HEK293 (cell line): ENCODE data around the gene ENPEP.
A peak's percentile ranks its signal among the peaks of the same experiment; 100 is the strongest.

Source experiments
- CTCF ChIA-PET: fragments of 350-600 bp; formaldehyde crosslinking; extraction: SDS; loops from one replicate; lab custom pipeline; 2021; ENCODE audit warnings: antibody characterized with exemption; lab: Yijun Ruan, JAX
- POLR2A ChIA-PET: fragments of 300-600 bp; formaldehyde crosslinking; extraction: SDS; loops from one replicate; lab custom pipeline; 2020; ENCODE audit warnings: antibody characterized with exemption, inconsistent platforms; lab: Yijun Ruan, JAX
- H3K27ac ChIP-seq: fragments of 200-500 bp; sonication (Bioruptor generic); 2 replicates; pipeline ENCODE4 v1.5.1; 2014; ENCODE audit warnings: low read depth, low read length, control low read depth, inconsistent platforms; ENCODE audit errors: extremely low read depth
- H3K36me3 ChIP-seq, 2 experiments: fragments of 200-500 bp in 1 of 2; sonication (Bioruptor generic) in 1 of 2; 1 replicate in 1 of 2; 2 replicates in 1 of 2; pipeline ENCODE4 v1.5.1; 2014 to 2017; ENCODE audit warnings: inconsistent platforms in 2 of 2, low read length in 2 of 2; ENCODE audit not compliant: control insufficient read depth in 2 of 2, insufficient read depth in 1 of 2
- H3K4me1 ChIP-seq: fragments of 200-500 bp; sonication (Bioruptor generic); 2 replicates; pipeline ENCODE4 v1.5.1; 2014; ENCODE audit warnings: mild to moderate bottlenecking, low read length, inconsistent platforms; ENCODE audit not compliant: control insufficient read depth, insufficient read depth
- H3K4me3 ChIP-seq: 2 replicates; pipeline ENCODE4 v1.5.1; 2011; ENCODE audit warnings: low read depth, mild to moderate bottlenecking, control low read depth, low read length, moderate library complexity
- H3K9me3 ChIP-seq: fragments of 200-500 bp; sonication (Bioruptor generic); 2 replicates; pipeline ENCODE4 v1.5.1; 2014; ENCODE audit warnings: low read depth, low read length, inconsistent platforms; ENCODE audit not compliant: control insufficient read depth, insufficient read depth
- FEZF1 ChIP-seq: fragments of 450-650 bp; formaldehyde crosslinking; IDR thresholded peaks from 2 replicates; pipeline ENCODE4 v1.5.1; 2016; ENCODE audit warnings: missing biosample characterization, missing genetic modification characterization
- SP2 ChIP-seq: fragments of 450-650 bp; formaldehyde crosslinking; IDR thresholded peaks from 2 replicates; pipeline ENCODE4 v1.5.1; 2016; ENCODE audit warnings: missing biosample characterization, missing genetic modification characterization
- ZNF223 ChIP-seq: fragments of 450-650 bp; formaldehyde crosslinking; IDR thresholded peaks from 2 replicates; pipeline ENCODE4 v1.5.1; 2016; ENCODE audit warnings: missing biosample characterization, missing genetic modification characterization
- ZNF24 ChIP-seq: fragments of 450-650 bp; formaldehyde crosslinking; IDR thresholded peaks from 2 replicates; pipeline ENCODE4 v1.5.1; 2016; ENCODE audit warnings: missing biosample characterization, missing genetic modification characterization
- ZNF350 ChIP-seq: fragments of 450-650 bp; formaldehyde crosslinking; IDR thresholded peaks from 2 replicates; pipeline ENCODE4 v1.5.0; 2017; ENCODE audit warnings: missing biosample characterization, mild to moderate bottlenecking, missing genetic modification characterization
- ZNF394 ChIP-seq: fragments of 450-650 bp; formaldehyde crosslinking; IDR thresholded peaks from 2 replicates; pipeline ENCODE4 v1.5.1; 2016; ENCODE audit warnings: missing biosample characterization, missing genetic modification characterization, mild to moderate bottlenecking, moderate library complexity, borderline replicate concordance
- ZNF654 ChIP-seq: fragments of 450-650 bp; formaldehyde crosslinking; IDR thresholded peaks from 2 replicates; pipeline ENCODE4 v1.5.1; 2016; ENCODE audit warnings: low read depth, missing biosample characterization, missing genetic modification characterization
- ZNF791 ChIP-seq: fragments of 450-650 bp; formaldehyde crosslinking; IDR thresholded peaks from 2 replicates; pipeline ENCODE4 v1.5.1; 2016; ENCODE audit warnings: missing biosample characterization, missing genetic modification characterization
- ZNF843 ChIP-seq: fragments of 450-650 bp; formaldehyde crosslinking; IDR thresholded peaks from 2 replicates; pipeline ENCODE4 v1.5.1; 2016; ENCODE audit warnings: missing biosample characterization, missing genetic modification characterization
- ZSCAN30 ChIP-seq: fragments of 450-650 bp; IDR thresholded peaks from 2 replicates; pipeline ENCODE4 v1.5.1; 2018; ENCODE audit warnings: missing biosample characterization, mild to moderate bottlenecking, missing genetic modification characterization, moderate library complexity
- TF ChIP-seq, protein P1 (sequence below): fragments of 450-650 bp; formaldehyde crosslinking; IDR thresholded peaks from 2 replicates; pipeline ENCODE4 v1.5.1; 2016; ENCODE audit warnings: missing biosample characterization, missing genetic modification characterization
- TF ChIP-seq, protein P2 (sequence below): fragments of 450-650 bp; formaldehyde crosslinking; IDR thresholded peaks from 2 replicates; pipeline ENCODE4 v1.5.1; 2016; ENCODE audit warnings: missing biosample characterization, missing genetic modification characterization
- TF ChIP-seq, protein P3 (sequence below): fragments of 450-650 bp; formaldehyde crosslinking; IDR thresholded peaks from 2 replicates; pipeline ENCODE4 v1.5.1; 2017; ENCODE audit warnings: missing biosample characterization, missing genetic modification characterization
- TF ChIP-seq, protein P4 (sequence below): fragments of 450-650 bp; formaldehyde crosslinking; IDR thresholded peaks from 2 replicates; pipeline ENCODE4 v1.5.1; 2016; ENCODE audit warnings: missing biosample characterization, missing genetic modification characterization
- TF ChIP-seq, protein P5 (sequence below): fragments of 450-650 bp; formaldehyde crosslinking; IDR thresholded peaks from 2 replicates; pipeline ENCODE4 v1.5.1; 2016; ENCODE audit warnings: missing biosample characterization, missing genetic modification characterization
- TF ChIP-seq, protein P6 (sequence below): fragments of 450-650 bp; formaldehyde crosslinking; IDR thresholded peaks from 2 replicates; pipeline ENCODE4 v1.5.1; 2016; ENCODE audit warnings: missing biosample characterization, missing genetic modification characterization

Gene ENPEP

DNA sequence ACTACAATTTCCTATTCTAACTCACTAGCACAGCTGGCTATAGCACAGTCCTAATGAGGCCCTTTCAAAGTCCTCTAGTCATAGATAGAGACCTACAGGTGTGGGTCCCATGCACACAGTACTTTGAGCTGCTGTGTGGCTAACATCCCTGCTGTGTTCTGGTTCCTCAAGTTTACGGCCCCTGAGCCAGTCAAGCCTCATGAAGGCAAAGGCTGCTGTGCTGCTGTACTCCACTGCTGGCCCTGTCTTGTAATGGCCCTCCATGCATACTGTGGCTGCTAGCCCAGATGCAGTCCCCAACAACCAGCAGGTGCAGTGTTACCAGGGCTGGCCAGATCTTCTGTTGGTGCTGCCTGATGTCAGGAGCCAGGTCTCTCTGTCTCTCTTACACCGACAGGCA is 23.4 kb upstream of the ENPEP start (continued):
- TF ChIP-seq, protein P1, sequence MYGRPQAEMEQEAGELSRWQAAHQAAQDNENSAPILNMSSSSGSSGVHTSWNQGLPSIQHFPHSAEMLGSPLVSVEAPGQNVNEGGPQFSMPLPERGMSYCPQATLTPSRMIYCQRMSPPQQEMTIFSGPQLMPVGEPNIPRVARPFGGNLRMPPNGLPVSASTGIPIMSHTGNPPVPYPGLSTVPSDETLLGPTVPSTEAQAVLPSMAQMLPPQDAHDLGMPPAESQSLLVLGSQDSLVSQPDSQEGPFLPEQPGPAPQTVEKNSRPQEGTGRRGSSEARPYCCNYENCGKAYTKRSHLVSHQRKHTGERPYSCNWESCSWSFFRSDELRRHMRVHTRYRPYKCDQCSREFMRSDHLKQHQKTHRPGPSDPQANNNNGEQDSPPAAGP: no peak
- TF ChIP-seq ZNF350 (tag by site-specific recombination) (no peak), ZNF654 (tag by site-specific recombination) (no peak), ZSCAN30 (no peak)
- TF ChIP-seq, protein P2, sequence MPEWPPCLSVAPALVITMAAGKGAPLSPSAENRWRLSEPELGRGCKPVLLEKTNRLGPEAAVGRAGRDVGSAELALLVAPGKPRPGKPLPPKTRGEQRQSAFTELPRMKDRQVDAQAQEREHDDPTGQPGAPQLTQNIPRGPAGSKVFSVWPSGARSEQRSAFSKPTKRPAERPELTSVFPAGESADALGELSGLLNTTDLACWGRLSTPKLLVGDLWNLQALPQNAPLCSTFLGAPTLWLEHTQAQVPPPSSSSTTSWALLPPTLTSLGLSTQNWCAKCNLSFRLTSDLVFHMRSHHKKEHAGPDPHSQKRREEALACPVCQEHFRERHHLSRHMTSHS (tag by site-specific recombination): no peak

DNA sequence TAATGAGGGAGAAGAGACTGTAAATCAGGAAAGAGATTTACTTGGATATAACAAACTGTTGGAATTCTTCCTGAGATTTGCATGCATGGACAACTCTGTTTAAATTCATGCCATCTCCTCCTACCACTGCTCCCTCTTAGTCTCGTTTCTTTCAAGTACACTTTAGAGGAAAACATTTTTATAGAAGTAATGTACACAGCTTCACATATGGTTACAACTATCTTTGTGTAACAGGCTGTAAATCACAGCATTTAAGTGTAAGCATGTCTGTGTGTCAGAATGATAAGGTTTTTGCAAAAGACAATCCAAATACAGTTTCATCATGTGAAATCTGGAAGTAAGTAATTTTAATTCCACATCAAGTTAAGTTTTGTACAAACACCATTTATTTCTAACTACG is 21.5 kb upstream of the ENPEP start:
- CTCF ChIA-PET: interaction anchor here (0.7 kb wide), 1 partner anchor 25 kb away, joined by 4 read pairs; no protein-coding TSS in a partner anchor
- POLR2A ChIA-PET: no interaction called here
- H3K4me3 ChIP-seq: no peak overlapping the region
- H3K9me3 ChIP-seq: no peaks in the 10 kb centered on the region
- H3K36me3 ChIP-seq: no peaks in the 10 kb centered on the region
- no peak for TF ChIP-seq ZNF223
- TF ChIP-seq, protein P3, sequence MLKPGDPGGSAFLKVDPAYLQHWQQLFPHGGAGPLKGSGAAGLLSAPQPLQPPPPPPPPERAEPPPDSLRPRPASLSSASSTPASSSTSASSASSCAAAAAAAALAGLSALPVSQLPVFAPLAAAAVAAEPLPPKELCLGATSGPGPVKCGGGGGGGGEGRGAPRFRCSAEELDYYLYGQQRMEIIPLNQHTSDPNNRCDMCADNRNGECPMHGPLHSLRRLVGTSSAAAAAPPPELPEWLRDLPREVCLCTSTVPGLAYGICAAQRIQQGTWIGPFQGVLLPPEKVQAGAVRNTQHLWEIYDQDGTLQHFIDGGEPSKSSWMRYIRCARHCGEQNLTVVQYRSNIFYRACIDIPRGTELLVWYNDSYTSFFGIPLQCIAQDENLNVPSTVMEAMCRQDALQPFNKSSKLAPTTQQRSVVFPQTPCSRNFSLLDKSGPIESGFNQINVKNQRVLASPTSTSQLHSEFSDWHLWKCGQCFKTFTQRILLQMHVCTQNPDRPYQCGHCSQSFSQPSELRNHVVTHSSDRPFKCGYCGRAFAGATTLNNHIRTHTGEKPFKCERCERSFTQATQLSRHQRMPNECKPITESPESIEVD (tag by site-specific recombination): peak; percentile 51
- TF ChIP-seq, all 188 proteins: peak for 1
- Histone ChIP-seq H3K4me1 (no peaks in the 10 kb centered on the region), H3K27ac (no peak overlapping the region)

DNA sequence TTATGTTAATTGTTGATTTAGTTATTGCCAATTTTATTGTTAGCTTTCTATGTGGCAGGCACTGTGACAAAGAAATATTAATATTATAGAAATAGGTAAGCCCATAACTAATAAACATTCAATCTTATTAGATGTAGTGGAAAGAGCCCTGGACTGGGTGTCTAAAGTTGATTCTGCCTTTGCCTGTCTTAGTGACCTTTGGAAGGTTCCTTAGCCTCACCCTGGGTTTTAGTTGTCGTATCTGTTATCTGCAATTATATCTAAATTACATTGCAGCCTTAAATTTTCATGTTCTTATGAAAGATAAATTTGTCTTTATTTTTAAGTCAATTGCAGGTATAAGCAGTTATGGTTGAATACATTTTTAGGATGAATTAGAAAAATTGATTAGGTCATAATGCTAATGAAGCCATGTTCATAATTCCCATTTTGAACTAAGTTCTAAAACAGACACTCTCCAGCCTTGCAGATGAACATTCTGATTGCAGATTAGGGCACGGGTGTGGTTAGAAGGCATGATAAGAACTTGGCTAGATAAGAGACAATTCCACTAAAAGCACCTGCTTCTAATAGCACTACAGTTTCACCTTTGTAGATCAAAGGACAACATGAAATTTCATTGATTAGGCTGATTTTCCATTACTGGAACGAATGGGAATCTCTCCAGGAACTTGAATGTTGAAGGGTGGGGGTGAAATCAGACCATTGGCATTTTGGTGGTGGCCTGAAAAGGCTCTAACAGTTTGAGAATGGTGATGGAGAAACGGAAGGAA is 17.3 kb upstream of the ENPEP start:
- Histone ChIP-seq H3K4me1 (no peaks in the 10 kb centered on the region), H3K27ac (no peak overlapping the region), H3K4me3 (no peak overlapping the region), H3K9me3 (no peaks in the 10 kb centered on the region), H3K36me3 (no peaks in the 10 kb centered on the region)
- CTCF ChIA-PET: no interaction called here
- POLR2A ChIA-PET: no interaction called here
- TF ChIP-seq ZNF394 (tag by site-specific recombination): no peak
- TF ChIP-seq, protein P4, sequence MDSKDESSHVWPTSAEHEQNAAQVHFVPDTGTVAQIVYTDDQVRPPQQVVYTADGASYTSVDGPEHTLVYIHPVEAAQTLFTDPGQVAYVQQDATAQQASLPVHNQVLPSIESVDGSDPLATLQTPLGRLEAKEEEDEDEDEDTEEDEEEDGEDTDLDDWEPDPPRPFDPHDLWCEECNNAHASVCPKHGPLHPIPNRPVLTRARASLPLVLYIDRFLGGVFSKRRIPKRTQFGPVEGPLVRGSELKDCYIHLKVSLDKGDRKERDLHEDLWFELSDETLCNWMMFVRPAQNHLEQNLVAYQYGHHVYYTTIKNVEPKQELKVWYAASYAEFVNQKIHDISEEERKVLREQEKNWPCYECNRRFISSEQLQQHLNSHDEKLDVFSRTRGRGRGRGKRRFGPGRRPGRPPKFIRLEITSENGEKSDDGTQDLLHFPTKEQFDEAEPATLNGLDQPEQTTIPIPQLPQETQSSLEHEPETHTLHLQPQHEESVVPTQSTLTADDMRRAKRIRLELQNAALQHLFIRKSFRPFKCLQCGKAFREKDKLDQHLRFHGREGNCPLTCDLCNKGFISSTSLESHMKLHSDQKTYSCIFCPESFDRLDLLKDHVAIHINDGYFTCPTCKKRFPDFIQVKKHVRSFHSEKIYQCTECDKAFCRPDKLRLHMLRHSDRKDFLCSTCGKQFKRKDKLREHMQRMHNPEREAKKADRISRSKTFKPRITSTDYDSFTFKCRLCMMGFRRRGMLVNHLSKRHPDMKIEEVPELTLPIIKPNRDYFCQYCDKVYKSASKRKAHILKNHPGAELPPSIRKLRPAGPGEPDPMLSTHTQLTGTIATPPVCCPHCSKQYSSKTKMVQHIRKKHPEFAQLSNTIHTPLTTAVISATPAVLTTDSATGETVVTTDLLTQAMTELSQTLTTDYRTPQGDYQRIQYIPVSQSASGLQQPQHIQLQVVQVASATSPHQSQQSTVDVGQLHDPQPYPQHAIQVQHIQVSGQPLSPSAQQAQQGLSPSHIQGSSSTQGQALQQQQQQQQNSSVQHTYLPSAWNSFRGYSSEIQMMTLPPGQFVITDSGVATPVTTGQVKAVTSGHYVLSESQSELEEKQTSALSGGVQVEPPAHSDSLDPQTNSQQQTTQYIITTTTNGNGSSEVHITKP: no peak
- TF ChIP-seq ZNF24 (tag by site-specific recombination): no peak
- no peak for TF ChIP-seq ZNF843 (tag by site-specific recombination)
- TF ChIP-seq, protein P5, sequence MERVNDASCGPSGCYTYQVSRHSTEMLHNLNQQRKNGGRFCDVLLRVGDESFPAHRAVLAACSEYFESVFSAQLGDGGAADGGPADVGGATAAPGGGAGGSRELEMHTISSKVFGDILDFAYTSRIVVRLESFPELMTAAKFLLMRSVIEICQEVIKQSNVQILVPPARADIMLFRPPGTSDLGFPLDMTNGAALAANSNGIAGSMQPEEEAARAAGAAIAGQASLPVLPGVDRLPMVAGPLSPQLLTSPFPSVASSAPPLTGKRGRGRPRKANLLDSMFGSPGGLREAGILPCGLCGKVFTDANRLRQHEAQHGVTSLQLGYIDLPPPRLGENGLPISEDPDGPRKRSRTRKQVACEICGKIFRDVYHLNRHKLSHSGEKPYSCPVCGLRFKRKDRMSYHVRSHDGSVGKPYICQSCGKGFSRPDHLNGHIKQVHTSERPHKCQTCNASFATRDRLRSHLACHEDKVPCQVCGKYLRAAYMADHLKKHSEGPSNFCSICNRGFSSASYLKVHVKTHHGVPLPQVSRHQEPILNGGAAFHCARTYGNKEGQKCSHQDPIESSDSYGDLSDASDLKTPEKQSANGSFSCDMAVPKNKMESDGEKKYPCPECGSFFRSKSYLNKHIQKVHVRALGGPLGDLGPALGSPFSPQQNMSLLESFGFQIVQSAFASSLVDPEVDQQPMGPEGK: no peak
- TF ChIP-seq, protein P6, sequence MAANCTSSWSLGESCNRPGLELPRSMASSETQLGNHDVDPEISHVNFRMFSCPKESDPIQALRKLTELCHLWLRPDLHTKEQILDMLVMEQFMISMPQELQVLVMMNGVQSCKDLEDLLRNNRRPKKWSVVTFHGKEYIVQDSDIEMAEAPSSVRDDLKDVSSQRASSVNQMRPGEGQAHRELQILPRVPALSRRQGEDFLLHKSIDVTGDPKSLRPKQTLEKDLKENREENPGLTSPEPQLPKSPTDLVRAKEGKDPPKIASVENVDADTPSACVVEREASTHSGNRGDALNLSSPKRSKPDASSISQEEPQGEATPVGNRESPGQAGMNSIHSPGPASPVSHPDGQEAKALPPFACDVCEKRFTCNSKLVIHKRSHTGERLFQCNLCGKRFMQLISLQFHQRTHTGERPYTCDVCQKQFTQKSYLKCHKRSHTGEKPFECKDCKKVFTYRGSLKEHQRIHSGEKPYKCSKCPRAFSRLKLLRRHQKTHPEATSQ (tag by site-specific recombination): no peak
- TF ChIP-seq ZNF791: no peak
- no peak for TF ChIP-seq FEZF1 (tag by site-specific recombination)
- no peak for TF ChIP-seq SP2 (tag by site-specific recombination)
